Astrocyte (in vitro differentiated cells and primary cell): ENCODE data around the gene MED15. TPM values are rescaled to one million over a fixed set of nuclear protein-coding genes. Genes with fewer than 3 reads are reported as not detected.

Source experiments
- DNase-seq: peaks from one replicate; pipeline ENCODE4 v3.0.0-alpha.2; 2010; ENCODE audit warnings: low read depth
- FAIRE-seq: peaks from 2 replicates; lab custom pipeline; 2011; peaks lifted over from hg19 to GRCh38; lab: Jason Lieb, UNC
- H2AFZ ChIP-seq: 2 replicates; pipeline ENCODE4 v1.6.0; 2012; ENCODE audit warnings: low read depth, low read length, inconsistent platforms
- H3K27ac ChIP-seq: 2 replicates; pipeline ENCODE4 v1.5.1; 2011; ENCODE audit warnings: low read depth, low read length, inconsistent platforms
- H3K27me3 ChIP-seq: 2 replicates; pipeline ENCODE4 v1.6.0; 2011; ENCODE audit warnings: low read length, inconsistent platforms; ENCODE audit not compliant: insufficient read depth
- H3K36me3 ChIP-seq: 2 replicates; pipeline ENCODE4 v1.5.1; 2011; ENCODE audit warnings: low read length, inconsistent platforms; ENCODE audit not compliant: insufficient read depth
- H3K4me1 ChIP-seq: 2 replicates; pipeline ENCODE4 v1.5.1; 2011; ENCODE audit warnings: low read length, inconsistent platforms; ENCODE audit not compliant: insufficient read depth
- H3K4me2 ChIP-seq: 2 replicates; pipeline ENCODE4 v1.6.0; 2012; ENCODE audit warnings: low read length, inconsistent platforms
- H3K4me3 ChIP-seq: 2 replicates; pipeline ENCODE4 v1.5.1; 2011; ENCODE audit warnings: low read depth, mild to moderate bottlenecking, low read length, inconsistent platforms; ENCODE audit not compliant: insufficient read depth
- H3K79me2 ChIP-seq: 2 replicates; pipeline ENCODE4 v1.6.0; 2012; ENCODE audit warnings: mild to moderate bottlenecking, low read length, inconsistent platforms; ENCODE audit not compliant: insufficient read depth
- H3K9ac ChIP-seq: 2 replicates; pipeline ENCODE4 v1.6.0; 2012; ENCODE audit warnings: mild to moderate bottlenecking, low read length, inconsistent platforms
- H3K9me3 ChIP-seq: 2 replicates; pipeline ENCODE4 v1.5.1; 2012; ENCODE audit warnings: low read depth, mild to moderate bottlenecking, low read length, inconsistent platforms; ENCODE audit not compliant: insufficient read depth
- H4K20me1 ChIP-seq: 2 replicates; pipeline ENCODE4 v1.6.0; 2012; ENCODE audit warnings: low read length, inconsistent platforms; ENCODE audit not compliant: insufficient read depth
- H3K27ac Mint-ChIP-seq: one replicate; pipeline ENCODE4 v1.8.0; 2021; ENCODE audit warnings: mild to moderate bottlenecking, mixed read lengths; ENCODE audit not compliant: unreplicated experiment
- H3K27me3 Mint-ChIP-seq: one replicate; pipeline ENCODE4 v1.8.0; 2021; ENCODE audit warnings: low read depth, mixed read lengths; ENCODE audit not compliant: unreplicated experiment
- H3K36me3 Mint-ChIP-seq: one replicate; pipeline ENCODE4 v1.8.0; 2021; ENCODE audit warnings: low read depth, mixed read lengths; ENCODE audit not compliant: unreplicated experiment
- H3K4me1 Mint-ChIP-seq: one replicate; pipeline ENCODE4 v1.8.0; 2021; ENCODE audit warnings: low read depth, mixed read lengths; ENCODE audit not compliant: unreplicated experiment
- H3K4me3 Mint-ChIP-seq: one replicate; pipeline ENCODE4 v1.8.0; 2021; ENCODE audit warnings: mild to moderate bottlenecking, moderate library complexity, mixed read lengths; ENCODE audit not compliant: unreplicated experiment
- H3K9me3 Mint-ChIP-seq: one replicate; pipeline ENCODE4 v1.8.0; 2021; ENCODE audit warnings: mild to moderate bottlenecking, mixed read lengths; ENCODE audit not compliant: unreplicated experiment
- CTCF ChIP-seq: IDR thresholded peaks from 2 replicates; pipeline ENCODE4 v1.5.1; 2011; ENCODE audit warnings: low read depth, mild to moderate bottlenecking, inconsistent platforms, low read length, moderate library complexity; ENCODE audit not compliant: insufficient read depth
- EZH2 ChIP-seq: IDR thresholded peaks from 2 replicates; pipeline ENCODE4 v1.6.1; 2012; ENCODE audit warnings: mild to moderate bottlenecking, low read length, inconsistent platforms; ENCODE audit not compliant: insufficient read depth
- total RNA-seq: library from RNA; stranded (reverse); gene quantifications from 2 replicates; pipeline ENCODE4 v1.2.1, GENCODE V29; 2021

Gene MED15
- total RNA-seq, 1 donor from 2014 or later, result 153 TPM

GRCh38 chr22:20588092-20588842 lies 80.9 kb downstream of the MED15 start:
- H3K4me2 ChIP-seq, result no peak overlapping the region
- no peak overlapping the region for H3K27ac Mint-ChIP-seq

GRCh38 chr22:20588843-20589581 lies 81.6 kb downstream of the MED15 start:
- H2AFZ ChIP-seq, result no peak overlapping the region
- H3K79me2 ChIP-seq, result no peaks in the 10 kb centered on the region
- Mint-ChIP-seq H3K4me1 (peaks cover 3% of the 10 kb centered on the region), H3K4me3 (no peak overlapping the region), H3K36me3 (peaks cover 2% of the 10 kb centered on the region), H3K9me3 (no peaks in the 10 kb centered on the region), H3K27me3 (peaks cover 3% of the 10 kb centered on the region), H3K27ac (no peak overlapping the region)
- no peak overlapping the region for H3K4me2 ChIP-seq
- peaks cover 35% of the 10 kb centered on the region for H4K20me1 ChIP-seq
- no peaks in the 10 kb centered on the region for H3K4me1 ChIP-seq
- H3K9me3 ChIP-seq, result no peaks in the 10 kb centered on the region
- no peak overlapping the region for H3K4me3 ChIP-seq
- TF ChIP-seq EZH2 (no peak), CTCF (no peak)
- no peak overlapping the region for H3K27ac ChIP-seq
- no peak for FAIRE-seq
- DNase-seq, result no peak
- peaks cover 14% of the 10 kb centered on the region for H3K36me3 ChIP-seq
- H3K27me3 ChIP-seq, result no peaks in the 10 kb centered on the region
- H3K9ac ChIP-seq, result no peak overlapping the region

More at GRCh38 chr22:20588092-20588842, 80.9 kb downstream of the MED15 start:
- Mint-ChIP-seq H3K4me1 (peaks cover 3% of the 10 kb centered on the region), H3K9me3 (no peaks in the 10 kb centered on the region), H3K27me3 (no peaks in the 10 kb centered on the region), H3K4me3 (no peak overlapping the region), H3K36me3 (peaks cover 2% of the 10 kb centered on the region)
- H3K4me1 ChIP-seq, result no peaks in the 10 kb centered on the region
- H4K20me1 ChIP-seq, result peaks cover 42% of the 10 kb centered on the region
- peaks cover 5% of the 10 kb centered on the region for H3K79me2 ChIP-seq
- peaks cover 19% of the 10 kb centered on the region for H3K36me3 ChIP-seq
- H3K27me3 ChIP-seq, result no peaks in the 10 kb centered on the region
- H3K27ac ChIP-seq, result no peak overlapping the region
- H2AFZ ChIP-seq, result no peak overlapping the region
- H3K9me3 ChIP-seq, result no peaks in the 10 kb centered on the region
- DNase-seq (no peak), FAIRE-seq (no peak)
- no peak overlapping the region for H3K4me3 ChIP-seq
- TF ChIP-seq EZH2 (no peak), CTCF (no peak)
- H3K9ac ChIP-seq, result no peak overlapping the region
